ENCODE data around the gene HPS4.

- TF ChIP-seq, protein P1, sequence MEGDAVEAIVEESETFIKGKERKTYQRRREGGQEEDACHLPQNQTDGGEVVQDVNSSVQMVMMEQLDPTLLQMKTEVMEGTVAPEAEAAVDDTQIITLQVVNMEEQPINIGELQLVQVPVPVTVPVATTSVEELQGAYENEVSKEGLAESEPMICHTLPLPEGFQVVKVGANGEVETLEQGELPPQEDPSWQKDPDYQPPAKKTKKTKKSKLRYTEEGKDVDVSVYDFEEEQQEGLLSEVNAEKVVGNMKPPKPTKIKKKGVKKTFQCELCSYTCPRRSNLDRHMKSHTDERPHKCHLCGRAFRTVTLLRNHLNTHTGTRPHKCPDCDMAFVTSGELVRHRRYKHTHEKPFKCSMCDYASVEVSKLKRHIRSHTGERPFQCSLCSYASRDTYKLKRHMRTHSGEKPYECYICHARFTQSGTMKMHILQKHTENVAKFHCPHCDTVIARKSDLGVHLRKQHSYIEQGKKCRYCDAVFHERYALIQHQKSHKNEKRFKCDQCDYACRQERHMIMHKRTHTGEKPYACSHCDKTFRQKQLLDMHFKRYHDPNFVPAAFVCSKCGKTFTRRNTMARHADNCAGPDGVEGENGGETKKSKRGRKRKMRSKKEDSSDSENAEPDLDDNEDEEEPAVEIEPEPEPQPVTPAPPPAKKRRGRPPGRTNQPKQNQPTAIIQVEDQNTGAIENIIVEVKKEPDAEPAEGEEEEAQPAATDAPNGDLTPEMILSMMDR (conservative IDR thresholded peaks at IDR 0.05; ENCODE audit: low read length): no peak
- no peak for TF ChIP-seq EZH2phosphoT487 (IDR thresholded peaks at IDR 0.05; ENCODE audit: borderline replicate concordance, low read depth, low read length)
Observed at GRCh38 chr22:26515931-26516330, 32.3 kb upstream of the HPS4 start.
